Fibroblast of the conjunctiva (primary cell): ENCODE results near the gene USP35.
"Not testable (repeated sequence)": the region's sequence is repeated elsewhere in the genome, so short reads cannot be mapped to it uniquely, and the experiment has no call there.

Experiments
- DNase-seq: peaks from one replicate; pipeline ENCODE4 v3.0.0-alpha.2; 2010; ENCODE audit warnings: low read depth

Gene USP35

GRCh38 chr11:78168539-78169477 is 19.9 kb upstream of the USP35 start:
- DNase-seq: peak; percentile 88

- no peak for DNase-seq
These were observed 18.3 kb upstream of the USP35 start for GRCh38 chr11:78170413-78170812.

GRCh38 chr11:78170874-78171549 is 17.7 kb upstream of the USP35 start:
- no peak for DNase-seq

GRCh38 chr11:78171951-78172350 is 16.8 kb upstream of the USP35 start:
- no peak for DNase-seq

- DNase-seq: not testable (repeated sequence)
These were observed 12.9 kb upstream of the USP35 start for GRCh38 chr11:78175862-78176261.

- DNase-seq: no peak
These were observed 12.0 kb upstream of the USP35 start for GRCh38 chr11:78176605-78177141.

GRCh38 chr11:78177216-78177615 is 11.5 kb upstream of the USP35 start:
- DNase-seq: no peak

GRCh38 chr11:78179459-78180071 is 9.2 kb upstream of the USP35 start:
- DNase-seq: no peak

GRCh38 chr11:78180751-78181150 is 8.0 kb upstream of the USP35 start:
- no peak for DNase-seq

- DNase-seq: no peak
These were observed 7.5 kb upstream of the USP35 start for GRCh38 chr11:78181185-78181584.

GRCh38 chr11:78187366-78188285 is 1.1 kb upstream of the USP35 start:
- DNase-seq: no peak

- DNase-seq: no peak
These were observed 530 bp downstream of the USP35 start for GRCh38 chr11:78189174-78189724.

- no peak for DNase-seq
These were observed 1.1 kb downstream of the USP35 start for GRCh38 chr11:78189851-78190250.

GRCh38 chr11:78190374-78190773 is 1.7 kb downstream of the USP35 start:
- no peak for DNase-seq

- no peak for DNase-seq
These were observed 2.3 kb downstream of the USP35 start for GRCh38 chr11:78190871-78191538.

- DNase-seq: no peak
These were observed 3.6 kb downstream of the USP35 start for GRCh38 chr11:78192223-78192719.

GRCh38 chr11:78192911-78193351 is 4.2 kb downstream of the USP35 start:
- DNase-seq: peak; percentile 18

- no peak for DNase-seq
These were observed 5.1 kb downstream of the USP35 start for GRCh38 chr11:78193806-78194205.

- DNase-seq: no peak
These were observed 5.8 kb downstream of the USP35 start for GRCh38 chr11:78194490-78194889.

GRCh38 chr11:78195917-78196560 is 7.3 kb downstream of the USP35 start:
- no peak for DNase-seq
